Esophagus squamous epithelium (tissue), 4 donors: ENCODE results near the gene CRHR1.

Experiments
- POLR2A ChIP-seq, 4 donors: fragments of 450-650 bp; IDR thresholded peaks; one replicate each; pipeline ENCODE4 v1.6.1; 2017; ENCODE audit warnings: antibody characterized with exemption in 4 of 4, mild to moderate bottlenecking in 4 of 4, moderate library complexity in 3 of 4
- TF ChIP-seq, protein P1 (sequence below), 6 experiments: fragments of 450-650 bp in 4 of 6; fragments of 200-600 bp in 2 of 6; sonication (generic) in 2 of 6; IDR thresholded peaks; one replicate each; pipeline ENCODE4 v1.5.1; 2016 to 2019; ENCODE audit warnings: antibody characterized with exemption in 6 of 6, mild to moderate bottlenecking in 4 of 6, moderate library complexity in 4 of 6

- TF ChIP-seq, protein P1, sequence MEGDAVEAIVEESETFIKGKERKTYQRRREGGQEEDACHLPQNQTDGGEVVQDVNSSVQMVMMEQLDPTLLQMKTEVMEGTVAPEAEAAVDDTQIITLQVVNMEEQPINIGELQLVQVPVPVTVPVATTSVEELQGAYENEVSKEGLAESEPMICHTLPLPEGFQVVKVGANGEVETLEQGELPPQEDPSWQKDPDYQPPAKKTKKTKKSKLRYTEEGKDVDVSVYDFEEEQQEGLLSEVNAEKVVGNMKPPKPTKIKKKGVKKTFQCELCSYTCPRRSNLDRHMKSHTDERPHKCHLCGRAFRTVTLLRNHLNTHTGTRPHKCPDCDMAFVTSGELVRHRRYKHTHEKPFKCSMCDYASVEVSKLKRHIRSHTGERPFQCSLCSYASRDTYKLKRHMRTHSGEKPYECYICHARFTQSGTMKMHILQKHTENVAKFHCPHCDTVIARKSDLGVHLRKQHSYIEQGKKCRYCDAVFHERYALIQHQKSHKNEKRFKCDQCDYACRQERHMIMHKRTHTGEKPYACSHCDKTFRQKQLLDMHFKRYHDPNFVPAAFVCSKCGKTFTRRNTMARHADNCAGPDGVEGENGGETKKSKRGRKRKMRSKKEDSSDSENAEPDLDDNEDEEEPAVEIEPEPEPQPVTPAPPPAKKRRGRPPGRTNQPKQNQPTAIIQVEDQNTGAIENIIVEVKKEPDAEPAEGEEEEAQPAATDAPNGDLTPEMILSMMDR (IDR thresholded peaks at IDR 0.05): no peak
- TF ChIP-seq POLR2A (IDR thresholded peaks at IDR 0.05): no peak
Observed at GRCh38 chr17:45837603-45838002, 53.5 kb downstream of the CRHR1 start.
